Tibial nerve (tissue), 3 donors: ENCODE results near the gene SOD2.

Experiments used
- POLR2A ChIP-seq, 2 donors: fragments of 450-650 bp; IDR thresholded peaks; one replicate each; pipeline ENCODE4 v1.6.1; 2017; ENCODE audit warnings: antibody characterized with exemption in 2 of 2, mild to moderate bottlenecking in 2 of 2, moderate library complexity in 2 of 2
- TF ChIP-seq, protein P1 (sequence below), 5 experiments: fragments of 200-600 bp in 3 of 5; fragments of 450-650 bp in 2 of 5; sonication (generic) in 3 of 5; IDR thresholded peaks; one replicate each; pipeline ENCODE4 v1.5.1; 2016 to 2019; ENCODE audit warnings: antibody characterized with exemption in 5 of 5, mild to moderate bottlenecking in 3 of 5, moderate library complexity in 2 of 5

DNA sequence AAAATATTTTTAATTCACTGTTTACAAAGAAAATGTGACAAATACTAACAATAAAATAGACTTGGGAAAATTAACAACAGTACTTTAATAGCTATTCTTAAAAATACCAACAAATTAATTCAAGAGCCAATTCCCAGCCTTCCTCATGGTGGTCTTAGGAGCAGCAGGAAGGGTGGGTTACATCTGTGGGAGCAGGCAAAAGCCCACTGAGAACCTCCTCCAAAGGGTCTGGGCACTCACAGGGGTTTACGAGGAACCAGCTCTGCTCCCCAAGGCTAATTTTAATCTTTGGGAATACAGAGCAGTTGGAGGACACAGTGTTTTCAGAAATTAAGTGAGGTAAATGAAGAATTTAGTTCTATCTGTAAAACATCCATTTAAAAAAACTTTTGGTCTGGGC lies 10.2 kb downstream of the SOD2 start:
- TF ChIP-seq, protein P1, sequence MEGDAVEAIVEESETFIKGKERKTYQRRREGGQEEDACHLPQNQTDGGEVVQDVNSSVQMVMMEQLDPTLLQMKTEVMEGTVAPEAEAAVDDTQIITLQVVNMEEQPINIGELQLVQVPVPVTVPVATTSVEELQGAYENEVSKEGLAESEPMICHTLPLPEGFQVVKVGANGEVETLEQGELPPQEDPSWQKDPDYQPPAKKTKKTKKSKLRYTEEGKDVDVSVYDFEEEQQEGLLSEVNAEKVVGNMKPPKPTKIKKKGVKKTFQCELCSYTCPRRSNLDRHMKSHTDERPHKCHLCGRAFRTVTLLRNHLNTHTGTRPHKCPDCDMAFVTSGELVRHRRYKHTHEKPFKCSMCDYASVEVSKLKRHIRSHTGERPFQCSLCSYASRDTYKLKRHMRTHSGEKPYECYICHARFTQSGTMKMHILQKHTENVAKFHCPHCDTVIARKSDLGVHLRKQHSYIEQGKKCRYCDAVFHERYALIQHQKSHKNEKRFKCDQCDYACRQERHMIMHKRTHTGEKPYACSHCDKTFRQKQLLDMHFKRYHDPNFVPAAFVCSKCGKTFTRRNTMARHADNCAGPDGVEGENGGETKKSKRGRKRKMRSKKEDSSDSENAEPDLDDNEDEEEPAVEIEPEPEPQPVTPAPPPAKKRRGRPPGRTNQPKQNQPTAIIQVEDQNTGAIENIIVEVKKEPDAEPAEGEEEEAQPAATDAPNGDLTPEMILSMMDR (IDR thresholded peaks at IDR 0.05), result no peak
- no peak for TF ChIP-seq POLR2A (IDR thresholded peaks at IDR 0.05)
